HCT116 (cell line): ENCODE measurements around the gene PCDH1. TPM values are rescaled to one million over a fixed set of nuclear protein-coding genes. Genes with fewer than 3 reads are reported as not detected.

Source experiments
- ATAC-seq: fragments of 200-7000 bp; cut with Tn5 transposase; 2 replicates; pipeline ENCODE4 v1.9.1; 2020; ENCODE audit warnings: mild to moderate bottlenecking, moderate library complexity
- BruUV-seq: library from RNA; stranded (reverse); fragments of 400-500 nt; replicated peaks from 2 replicates; lab custom pipeline; 2021; lab: Mats Ljungman, UMichigan
- CTCF ChIA-PET: fragments of 300-600 bp; sonication (Branson Sonifier 250); formaldehyde crosslinking; loops from one replicate; lab custom pipeline; 2021; ENCODE audit warnings: antibody characterized with exemption; lab: Charles Lee
- POLR2A ChIA-PET: fragments of 300-600, 350-600 bp; sonication (Branson Sonifier 250); formaldehyde crosslinking; loops from one replicate; lab custom pipeline; 2021; ENCODE audit warnings: antibody characterized with exemption; lab: Charles Lee
- RAD21 ChIA-PET, 2 experiments: fragments of 300-600 bp; sonication (Branson Sonifier 250); formaldehyde crosslinking; loops; one replicate each; lab custom pipeline; 2023; ENCODE audit warnings: low total read pairs in 2 of 2; ENCODE audit not compliant: uncharacterized antibody in 2 of 2, unreplicated experiment in 2 of 2, low non-redundant PET in 1 of 2; lab: Charles Lee
- DNase-seq: peaks from one replicate; pipeline ENCODE4 v3.0.0-alpha.2; 2010; ENCODE audit warnings: low read depth, low spot score
- H2AFZ ChIP-seq: fragments of 200-600 bp; shearing (Covaris generic), sonication (generic); 2 replicates; pipeline ENCODE4 v1.6.1; 2017; ENCODE audit warnings: low read depth, mixed run types, mixed read lengths, antibody characterized with exemption, low read length; ENCODE audit not compliant: poor library complexity, severe bottlenecking
- H3K27ac ChIP-seq: 2 replicates; pipeline ENCODE4 v1.5.1; 2012; ENCODE audit warnings: low read depth, low read length
- H3K27me3 ChIP-seq: fragments of 200-600 bp; sonication (generic); 2 replicates; pipeline ENCODE4 v1.6.1; 2016; ENCODE audit warnings: mixed run types, low read length, mixed read lengths; ENCODE audit not compliant: insufficient read depth
- H3K36me3 ChIP-seq, 2 experiments: fragments of 200-500 bp in 1 of 2; fragments of 200-600 bp in 1 of 2; sonication (Bioruptor generic) in 1 of 2; sonication (generic) in 1 of 2; 2 replicates each; pipeline versions ENCODE4 v1.5.1 to v1.6.1; 2014 to 2016; ENCODE audit warnings: low read length in 2 of 2, inconsistent platforms in 1 of 2, mixed read lengths in 1 of 2, mixed run types in 1 of 2; ENCODE audit not compliant: insufficient read depth in 2 of 2, control insufficient read depth in 1 of 2
- H3K4me1 ChIP-seq, 2 experiments: fragments of 200-600 bp in 1 of 2; sonication (generic) in 1 of 2; 2 replicates each; pipeline versions ENCODE4 v1.5.1 to v1.6.1; 2012 to 2017; ENCODE audit warnings: low read length in 2 of 2, inconsistent platforms in 1 of 2, mild to moderate bottlenecking in 1 of 2, mixed read lengths in 1 of 2, mixed run types in 1 of 2, moderate library complexity in 1 of 2; ENCODE audit not compliant: insufficient read depth in 2 of 2, control insufficient read depth in 1 of 2
- H3K4me2 ChIP-seq: fragments of 200-600 bp; sonication (generic); 2 replicates; pipeline ENCODE4 v1.6.1; 2017; ENCODE audit warnings: mixed run types, low read length, mixed read lengths
- H3K4me3 ChIP-seq, 2 experiments: fragments of 200-600 bp in 1 of 2; sonication (generic) in 1 of 2; replicated peaks in 1 of 2; 2 replicates each; pipeline ENCODE4 v1.5.1; 2011 to 2016; ENCODE audit warnings: low read length in 2 of 2, control low read depth in 1 of 2, low read depth in 1 of 2, mild to moderate bottlenecking in 1 of 2, mixed read lengths in 1 of 2, mixed run types in 1 of 2
- H3K79me2 ChIP-seq: fragments of 200-600 bp; sonication (generic); 2 replicates; pipeline ENCODE4 v1.6.1; 2017; ENCODE audit warnings: mild to moderate bottlenecking, mixed run types, low read length, moderate library complexity, mixed read lengths; ENCODE audit not compliant: insufficient read depth
- H3K9ac ChIP-seq: fragments of 200-600 bp; sonication (generic); 2 replicates; pipeline ENCODE4 v1.6.1; 2016; ENCODE audit warnings: low read length, mixed read lengths
- H3K9me2 ChIP-seq: fragments of 200-600 bp; sonication (generic), shearing (Covaris generic); 2 replicates; pipeline ENCODE4 v1.6.1; 2017; ENCODE audit warnings: mixed run types, mild to moderate bottlenecking, moderate library complexity; ENCODE audit not compliant: insufficient read depth
- H3K9me3 ChIP-seq, 2 experiments: fragments of 200-500 bp in 1 of 2; fragments of 200-600 bp in 1 of 2; sonication (Bioruptor generic) in 1 of 2; sonication (generic) in 1 of 2; 2 replicates each; pipeline ENCODE4 v1.6.1; 2014 to 2017; ENCODE audit warnings: low read length in 2 of 2, mixed read lengths in 2 of 2, inconsistent platforms in 1 of 2, low read depth in 1 of 2, mild to moderate bottlenecking in 1 of 2, mixed run types in 1 of 2, moderate library complexity in 1 of 2; ENCODE audit not compliant: control insufficient read depth in 1 of 2, insufficient read depth in 1 of 2
- H4K20me1 ChIP-seq: fragments of 200-600 bp; sonication (generic), shearing (Covaris generic); 2 replicates; pipeline ENCODE4 v1.6.1; 2017; ENCODE audit warnings: mixed run types, mild to moderate bottlenecking, moderate library complexity; ENCODE audit not compliant: insufficient read depth
- CEBPB ChIP-seq: IDR thresholded peaks from 2 replicates; pipeline ENCODE4 v1.6.1; 2012; ENCODE audit warnings: low read depth
- ELF1 ChIP-seq: IDR thresholded peaks from 2 replicates; pipeline ENCODE4 v1.6.1; 2012; ENCODE audit warnings: low read depth, borderline replicate concordance
- EZH2 ChIP-seq: fragments of 200-600 bp; sonication (generic); IDR thresholded peaks from 2 replicates; pipeline ENCODE4 v1.6.1; 2017; ENCODE audit warnings: antibody characterized with exemption, mixed run types
- EZH2phosphoT487 ChIP-seq: fragments of 200-600 bp; IDR thresholded peaks from 2 replicates; pipeline ENCODE4 v1.6.1; 2018; ENCODE audit warnings: antibody characterized with exemption, borderline replicate concordance
- FOSL1 ChIP-seq: IDR thresholded peaks from 2 replicates; pipeline ENCODE4 v1.6.1; 2012; ENCODE audit warnings: low read depth
- POLR2A ChIP-seq: IDR thresholded peaks from 2 replicates; pipeline ENCODE4 v1.7.0; 2011; ENCODE audit warnings: borderline replicate concordance; ENCODE audit not compliant: insufficient read depth, insufficient read length; ENCODE audit errors: extremely low read depth
- POLR2AphosphoS5 ChIP-seq: IDR thresholded peaks from 2 replicates; pipeline ENCODE4 v1.6.1; 2011; ENCODE audit warnings: mild to moderate bottlenecking, low read depth, low read length, moderate library complexity
- RAD21 ChIP-seq: IDR thresholded peaks from 2 replicates; pipeline ENCODE4 v1.6.1; 2012; ENCODE audit warnings: low read depth, mild to moderate bottlenecking
- SIN3A ChIP-seq: IDR thresholded peaks from 2 replicates; pipeline ENCODE4 v1.6.1; 2012; ENCODE audit warnings: low read depth
- SRF ChIP-seq: IDR thresholded peaks from 2 replicates; pipeline ENCODE4 v1.6.1; 2012; ENCODE audit warnings: low read depth
- ZFX ChIP-seq: fragments of 450-650 bp; IDR thresholded peaks from 2 replicates; pipeline ENCODE4 v1.6.1; 2017
- intact Hi-C: fragments of 100-400 bp; cut with micrococcal nuclease; formaldehyde crosslinking; loops from 2 replicates; pipeline ENCODE4 v1.10.0; 2022
- total RNA-seq: library from RNA; stranded (reverse); gene quantifications from one replicate; pipeline ENCODE4 v1.2.1, GENCODE V29; 2021; ENCODE audit not compliant: unreplicated experiment
- TF ChIP-seq, protein P1 (sequence below): IDR thresholded peaks from 2 replicates; pipeline ENCODE4 v1.6.1; 2012
- TF ChIP-seq, protein P2 (sequence below): IDR thresholded peaks from 2 replicates; pipeline ENCODE4 v1.6.1; 2012; ENCODE audit warnings: low read depth
- TF ChIP-seq, protein P3 (sequence below): IDR thresholded peaks from 2 replicates; pipeline ENCODE4 v1.6.1; 2012
- TF ChIP-seq, protein P4 (sequence below): IDR thresholded peaks from 2 replicates; pipeline ENCODE4 v1.6.1; 2011; ENCODE audit warnings: mild to moderate bottlenecking, low read length, moderate library complexity; ENCODE audit not compliant: insufficient replicate concordance; ENCODE audit errors: extremely low read depth

PCDH1 gene
- total RNA-seq, 1 experiment from 2014 or later = 24.2 TPM

DNA sequence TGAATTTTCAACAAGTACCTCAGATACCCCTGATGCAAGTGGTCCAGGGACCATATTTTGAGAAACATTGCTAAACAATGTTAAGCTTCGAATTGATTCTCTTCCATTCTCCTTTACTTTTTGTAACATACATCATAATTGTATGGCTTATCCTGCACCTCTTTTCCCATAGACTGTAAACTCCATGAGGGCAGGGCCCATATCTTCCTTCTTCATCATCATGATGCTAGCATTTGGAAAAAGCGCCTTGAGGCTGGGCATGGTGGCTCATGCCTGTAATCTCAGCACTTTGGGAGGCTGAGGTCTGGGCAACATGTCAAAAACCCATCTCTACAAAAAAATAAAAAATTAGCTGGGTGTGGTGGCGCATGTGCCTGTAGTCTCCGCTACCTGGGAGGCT is 31.0 kb upstream of the PCDH1 start:
- Histone ChIP-seq H3K4me1 (peaks cover 0 to 3% of the 10 kb centered on the region in 2 experiments; a peak in 1 of 4 replicates), H3K36me3 (no peaks in the 10 kb centered on the region), H3K27ac (no peak overlapping the region), H3K9me3 (no peaks in the 10 kb centered on the region), H4K20me1 (no peaks in the 10 kb centered on the region), H3K27me3 (no peaks in the 10 kb centered on the region), H3K9me2 (no peaks in the 10 kb centered on the region), H3K4me3 (no peak overlapping the region), H3K9ac (no peak overlapping the region), H3K79me2 (no peaks in the 10 kb centered on the region), H3K4me2 (no peak overlapping the region), H2AFZ (no peak overlapping the region)
- ChIA-PET CTCF (no interaction called here), RAD21 (no interaction called here), POLR2A (no interaction called here)
- ATAC-seq (no peak), DNase-seq (no peak)
- intact Hi-C loops = no loop called here
- no TSS peak for BruUV-seq
- TF ChIP-seq POLR2A (no peak), FOSL1 (no peak), POLR2AphosphoS5 (no peak), ZFX (no peak), SRF (no peak), EZH2phosphoT487 (no peak), CEBPB (no peak), ELF1 (no peak), SIN3A (no peak), EZH2 (no peak), RAD21 (no peak)
- TF ChIP-seq, protein P1, sequence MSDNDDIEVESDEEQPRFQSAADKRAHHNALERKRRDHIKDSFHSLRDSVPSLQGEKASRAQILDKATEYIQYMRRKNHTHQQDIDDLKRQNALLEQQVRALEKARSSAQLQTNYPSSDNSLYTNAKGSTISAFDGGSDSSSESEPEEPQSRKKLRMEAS = no peak
- TF ChIP-seq, protein P2, sequence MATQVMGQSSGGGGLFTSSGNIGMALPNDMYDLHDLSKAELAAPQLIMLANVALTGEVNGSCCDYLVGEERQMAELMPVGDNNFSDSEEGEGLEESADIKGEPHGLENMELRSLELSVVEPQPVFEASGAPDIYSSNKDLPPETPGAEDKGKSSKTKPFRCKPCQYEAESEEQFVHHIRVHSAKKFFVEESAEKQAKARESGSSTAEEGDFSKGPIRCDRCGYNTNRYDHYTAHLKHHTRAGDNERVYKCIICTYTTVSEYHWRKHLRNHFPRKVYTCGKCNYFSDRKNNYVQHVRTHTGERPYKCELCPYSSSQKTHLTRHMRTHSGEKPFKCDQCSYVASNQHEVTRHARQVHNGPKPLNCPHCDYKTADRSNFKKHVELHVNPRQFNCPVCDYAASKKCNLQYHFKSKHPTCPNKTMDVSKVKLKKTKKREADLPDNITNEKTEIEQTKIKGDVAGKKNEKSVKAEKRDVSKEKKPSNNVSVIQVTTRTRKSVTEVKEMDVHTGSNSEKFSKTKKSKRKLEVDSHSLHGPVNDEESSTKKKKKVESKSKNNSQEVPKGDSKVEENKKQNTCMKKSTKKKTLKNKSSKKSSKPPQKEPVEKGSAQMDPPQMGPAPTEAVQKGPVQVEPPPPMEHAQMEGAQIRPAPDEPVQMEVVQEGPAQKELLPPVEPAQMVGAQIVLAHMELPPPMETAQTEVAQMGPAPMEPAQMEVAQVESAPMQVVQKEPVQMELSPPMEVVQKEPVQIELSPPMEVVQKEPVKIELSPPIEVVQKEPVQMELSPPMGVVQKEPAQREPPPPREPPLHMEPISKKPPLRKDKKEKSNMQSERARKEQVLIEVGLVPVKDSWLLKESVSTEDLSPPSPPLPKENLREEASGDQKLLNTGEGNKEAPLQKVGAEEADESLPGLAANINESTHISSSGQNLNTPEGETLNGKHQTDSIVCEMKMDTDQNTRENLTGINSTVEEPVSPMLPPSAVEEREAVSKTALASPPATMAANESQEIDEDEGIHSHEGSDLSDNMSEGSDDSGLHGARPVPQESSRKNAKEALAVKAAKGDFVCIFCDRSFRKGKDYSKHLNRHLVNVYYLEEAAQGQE = no peak
- TF ChIP-seq, protein P3, sequence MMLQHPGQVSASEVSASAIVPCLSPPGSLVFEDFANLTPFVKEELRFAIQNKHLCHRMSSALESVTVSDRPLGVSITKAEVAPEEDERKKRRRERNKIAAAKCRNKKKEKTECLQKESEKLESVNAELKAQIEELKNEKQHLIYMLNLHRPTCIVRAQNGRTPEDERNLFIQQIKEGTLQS = no peak
- TF ChIP-seq, protein P4, sequence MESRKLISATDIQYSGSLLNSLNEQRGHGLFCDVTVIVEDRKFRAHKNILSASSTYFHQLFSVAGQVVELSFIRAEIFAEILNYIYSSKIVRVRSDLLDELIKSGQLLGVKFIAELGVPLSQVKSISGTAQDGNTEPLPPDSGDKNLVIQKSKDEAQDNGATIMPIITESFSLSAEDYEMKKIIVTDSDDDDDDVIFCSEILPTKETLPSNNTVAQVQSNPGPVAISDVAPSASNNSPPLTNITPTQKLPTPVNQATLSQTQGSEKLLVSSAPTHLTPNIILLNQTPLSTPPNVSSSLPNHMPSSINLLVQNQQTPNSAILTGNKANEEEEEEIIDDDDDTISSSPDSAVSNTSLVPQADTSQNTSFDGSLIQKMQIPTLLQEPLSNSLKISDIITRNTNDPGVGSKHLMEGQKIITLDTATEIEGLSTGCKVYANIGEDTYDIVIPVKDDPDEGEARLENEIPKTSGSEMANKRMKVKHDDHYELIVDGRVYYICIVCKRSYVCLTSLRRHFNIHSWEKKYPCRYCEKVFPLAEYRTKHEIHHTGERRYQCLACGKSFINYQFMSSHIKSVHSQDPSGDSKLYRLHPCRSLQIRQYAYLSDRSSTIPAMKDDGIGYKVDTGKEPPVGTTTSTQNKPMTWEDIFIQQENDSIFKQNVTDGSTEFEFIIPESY = no peak
